GM12873 (cell line): Measurements from ENCODE around the gene COPG2.

Source experiments
- CTCF ChIP-seq: IDR thresholded peaks from 2 replicates; pipeline ENCODE4 v1.5.1; 2012; ENCODE audit warnings: low read depth, mild to moderate bottlenecking, moderate library complexity, low read length, control low read depth; ENCODE audit not compliant: insufficient read depth; ENCODE audit errors: missing control alignments

COPG2 gene

GRCh38 chr7:130486954-130487436 lies 181.6 kb downstream of the COPG2 start:
- TF ChIP-seq CTCF, result no peak

GRCh38 chr7:130486114-130486953 lies 182.2 kb downstream of the COPG2 start:
- TF ChIP-seq CTCF, result peak; percentile 71

- no peak for TF ChIP-seq CTCF
Measured at GRCh38 chr7:130485734-130486113, 182.8 kb downstream of the COPG2 start.

GRCh38 chr7:130483031-130483430 lies 185.5 kb downstream of the COPG2 start:
- TF ChIP-seq CTCF, result no peak

GRCh38 chr7:130481898-130482297 lies 186.7 kb downstream of the COPG2 start:
- TF ChIP-seq CTCF, result no peak

GRCh38 chr7:130479716-130480400 lies 188.7 kb downstream of the COPG2 start:
- TF ChIP-seq CTCF, result no peak

- TF ChIP-seq CTCF, result no peak
Measured at GRCh38 chr7:130478991-130479390, 189.6 kb downstream of the COPG2 start.
